UCSD-AML1 (cell line): Measurements from ENCODE around the gene SKA1.
"Not testable (repeated sequence)": the region's sequence is repeated elsewhere in the genome, so short reads cannot be mapped to it uniquely, and the experiment has no call there.

ENCODE experiments used
- DNase-seq: peaks from one replicate; lab custom pipeline; 2025; ENCODE audit not compliant: unreplicated experiment; lab: John Stamatoyannopoulos, UW

SKA1 gene

DNA sequence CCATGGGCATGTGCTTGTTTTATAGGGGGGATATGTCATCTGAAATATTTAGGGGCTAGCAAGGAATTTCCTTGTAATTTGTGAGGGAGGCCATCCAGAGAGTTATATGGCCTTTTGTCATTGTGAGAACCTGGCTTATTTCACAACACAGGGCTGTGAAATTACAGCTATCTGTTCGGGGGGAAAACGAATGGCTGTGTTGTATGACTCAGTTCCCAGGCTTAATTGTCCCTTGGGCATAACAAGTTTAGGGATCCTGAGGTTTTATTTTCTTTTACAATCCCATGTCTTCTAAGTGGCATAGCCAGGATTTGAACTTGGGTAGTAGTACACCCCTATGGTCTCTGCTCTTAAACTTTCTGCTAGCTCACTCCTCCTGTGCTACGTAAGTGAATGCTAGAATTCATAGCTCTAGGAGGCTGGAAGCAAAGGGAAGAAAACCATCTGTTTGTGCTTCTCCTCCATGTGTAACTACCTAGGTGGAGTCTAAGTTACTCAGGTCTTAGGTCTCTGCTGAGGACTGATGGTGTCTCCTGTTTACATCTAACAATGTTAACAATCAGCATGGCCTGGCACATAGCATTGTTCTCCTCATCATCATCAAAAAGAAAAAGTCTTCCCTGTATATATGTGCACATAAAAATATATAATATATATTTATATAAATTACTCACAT is 53.8 kb downstream of the SKA1 start:
- DNase-seq: no peak

DNA sequence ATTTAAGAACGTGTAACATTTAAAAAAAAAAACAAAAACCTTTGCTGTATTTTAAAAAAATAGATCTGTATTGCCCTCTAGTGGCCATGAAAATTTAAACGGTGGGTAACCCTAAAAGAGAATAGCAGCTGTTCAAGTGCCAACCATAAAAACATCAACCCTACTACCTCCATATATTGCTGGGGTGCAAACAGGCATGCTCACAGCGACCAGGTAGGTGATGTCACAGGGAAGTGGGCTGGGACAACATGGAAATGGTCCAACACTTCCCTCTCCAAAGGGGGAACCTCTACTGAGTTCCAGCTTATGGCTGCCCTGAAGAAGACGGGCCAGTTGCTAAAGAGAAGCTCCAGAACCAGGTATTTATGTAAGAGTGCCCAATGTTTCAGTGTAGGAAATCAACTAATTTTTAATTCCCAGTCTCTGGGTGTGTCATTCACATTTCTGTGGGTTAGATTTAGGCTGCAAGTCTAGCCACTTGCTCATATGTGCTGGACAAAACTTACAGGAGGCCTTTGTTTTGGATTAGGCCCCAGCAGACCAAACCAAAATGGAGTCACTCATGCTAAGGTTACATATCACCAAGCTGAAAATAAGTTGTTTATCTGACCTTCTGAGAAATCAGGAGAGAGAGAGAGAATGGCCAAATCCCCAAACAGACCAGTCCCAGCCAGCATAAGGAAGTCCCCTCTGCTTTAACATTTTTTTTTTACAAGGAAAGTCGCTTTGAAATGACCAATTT is 54.5 kb downstream of the SKA1 start:
- no peak for DNase-seq

DNA sequence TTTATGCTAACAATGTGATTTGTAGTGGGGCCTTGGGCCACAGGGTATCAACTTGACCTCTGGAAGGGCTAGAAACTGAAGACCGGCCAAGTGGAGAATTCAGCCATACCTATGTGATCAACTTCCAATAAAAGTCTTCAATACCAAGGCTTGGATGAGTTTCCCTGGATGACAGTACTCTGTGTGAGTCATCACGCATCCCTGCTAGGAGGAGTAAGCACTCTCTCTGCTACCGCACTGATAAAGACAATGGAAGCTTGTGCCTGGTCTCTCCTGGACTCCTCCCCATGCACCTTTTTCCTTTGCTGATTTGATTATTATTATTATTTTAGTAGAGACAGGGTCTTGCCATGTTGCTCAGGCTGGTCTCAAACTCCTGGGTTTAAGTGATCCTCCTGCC is 58.1 kb downstream of the SKA1 start:
- DNase-seq: no peak

DNA sequence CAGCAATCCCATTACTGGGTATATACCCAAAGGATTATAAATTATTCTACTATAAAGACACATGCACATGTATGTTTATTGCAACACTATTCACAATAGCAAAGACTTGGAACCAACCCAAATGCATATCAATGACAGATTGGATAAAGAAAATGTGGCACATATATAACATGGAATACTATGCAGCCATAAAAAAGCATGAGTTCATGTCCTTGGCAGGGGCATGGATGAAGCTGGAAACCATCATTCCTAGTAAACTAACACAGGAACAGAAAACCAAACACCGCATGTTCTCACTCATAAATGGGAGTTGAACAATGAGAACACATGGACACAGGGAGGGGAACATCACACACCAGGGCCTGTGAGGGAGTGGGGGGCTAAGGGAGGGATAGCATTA is 61.9 kb downstream of the SKA1 start:
- not testable (repeated sequence) for DNase-seq

DNA sequence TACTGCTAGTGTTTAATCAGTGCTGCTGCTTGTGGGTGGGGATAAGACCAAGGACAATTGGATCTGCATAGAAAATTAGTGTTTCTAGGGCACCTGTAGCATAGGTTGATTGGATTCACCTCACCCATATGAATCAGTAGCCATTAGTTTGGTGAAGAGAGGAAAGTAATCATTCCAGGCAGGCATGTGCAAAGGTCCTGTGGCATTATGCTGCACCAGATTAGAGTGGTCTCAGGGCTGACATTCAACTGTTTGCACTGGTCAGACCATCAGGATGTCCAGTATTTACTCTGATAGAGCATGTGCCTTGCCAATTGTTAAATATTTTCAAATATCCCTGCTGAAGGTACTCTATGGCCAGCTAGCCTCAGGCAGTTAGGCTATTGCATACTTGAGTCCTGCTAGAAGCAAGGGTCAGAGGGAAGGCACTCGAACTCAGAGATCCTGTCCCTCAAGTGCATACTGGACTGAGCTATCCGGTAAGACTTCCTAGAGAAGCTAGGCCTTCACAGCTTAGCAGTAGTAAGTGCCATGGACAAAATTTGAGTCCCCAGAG is 64.7 kb downstream of the SKA1 start:
- DNase-seq: no peak

DNA sequence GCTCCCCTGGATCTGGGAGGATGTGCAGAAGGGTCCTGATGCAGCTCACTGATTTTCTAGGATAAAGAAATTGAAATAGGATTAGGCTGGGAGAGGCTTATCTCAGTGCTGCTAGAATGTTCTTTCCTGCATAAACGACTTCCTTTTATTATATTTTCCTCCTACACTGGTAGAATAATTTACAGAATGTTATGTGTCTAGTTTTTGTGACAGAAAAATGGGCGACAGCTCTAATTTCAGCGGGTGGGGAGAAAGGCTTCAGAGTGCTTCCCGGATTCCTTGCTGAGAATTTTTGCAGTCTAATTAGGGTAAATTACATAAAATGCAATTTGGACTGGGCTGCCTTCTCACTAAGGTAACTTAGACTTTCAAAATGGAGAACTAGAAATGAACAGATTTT is 66.2 kb downstream of the SKA1 start:
- no peak for DNase-seq

DNA sequence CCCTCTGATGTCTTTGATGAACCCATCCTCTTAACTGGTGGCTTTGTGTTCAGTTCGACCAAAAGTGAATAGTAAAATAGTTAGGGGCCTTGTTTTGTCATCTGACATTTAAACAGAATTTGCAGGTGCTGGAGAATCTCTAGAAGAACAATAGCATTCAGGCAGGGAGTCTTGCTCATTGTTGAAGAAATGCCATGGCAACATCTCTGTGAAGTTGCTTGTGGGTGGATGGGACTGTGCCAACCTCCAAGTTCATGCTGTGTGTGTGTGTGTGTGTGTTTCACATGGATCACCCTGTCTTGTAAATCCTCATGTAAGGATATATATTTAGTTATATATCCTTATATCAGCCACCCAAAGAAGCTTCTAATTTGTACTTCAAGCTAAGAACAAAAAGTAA is 66.7 kb downstream of the SKA1 start:
- no peak for DNase-seq
